Globus pallidus (tissue), 1 donor: ENCODE data around the gene CACNB2.
"Not testable (repeated sequence)": the region's sequence is repeated elsewhere in the genome, so short reads cannot be mapped to it uniquely, and the experiment has no call there.

Experiments used
- DNase-seq: peaks from one replicate; pipeline ENCODE4 v3.0.0-alpha.2; 2015; ENCODE audit warnings: low spot score

Gene CACNB2

GRCh38 chr10:18201877-18202276 is 61.7 kb downstream of the CACNB2 start:
- DNase-seq = no peak

DNA sequence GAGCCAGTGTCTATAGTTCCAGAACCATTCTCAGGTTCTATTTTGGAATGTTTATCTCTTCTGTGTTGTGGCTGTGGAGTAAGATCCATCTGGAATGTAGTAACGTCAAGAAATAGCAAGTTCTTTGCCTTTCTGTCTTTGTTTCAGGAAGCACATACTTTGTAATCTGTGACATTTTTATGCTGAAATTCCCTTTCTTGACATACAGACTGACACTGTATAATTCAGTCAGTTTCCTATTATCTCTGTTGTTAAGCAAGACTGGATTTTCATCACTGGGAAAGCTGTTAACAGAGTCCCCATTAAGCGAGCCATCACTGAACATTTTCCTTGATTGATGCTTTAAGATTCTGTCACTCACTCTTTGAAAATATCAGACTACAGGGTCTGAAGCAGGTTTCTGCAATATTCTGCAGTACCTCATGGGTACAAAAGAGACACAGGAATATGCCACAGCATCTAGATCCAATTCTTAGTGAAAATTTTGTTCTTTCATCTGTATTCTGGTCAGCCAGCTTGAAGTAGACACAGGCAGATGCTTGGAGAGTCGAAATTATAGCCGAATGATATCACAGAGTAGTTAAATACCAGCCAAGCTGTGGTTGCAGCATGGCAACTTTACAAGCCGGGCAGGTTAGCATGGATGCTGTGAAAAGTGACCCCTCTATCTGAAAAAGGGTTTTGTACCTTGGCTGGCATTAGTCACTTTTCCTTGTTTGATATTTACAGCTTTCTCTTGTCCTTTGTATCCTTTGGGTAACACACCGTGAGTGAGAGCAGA is 62.6 kb downstream of the CACNB2 start:
- no peak for DNase-seq

DNA sequence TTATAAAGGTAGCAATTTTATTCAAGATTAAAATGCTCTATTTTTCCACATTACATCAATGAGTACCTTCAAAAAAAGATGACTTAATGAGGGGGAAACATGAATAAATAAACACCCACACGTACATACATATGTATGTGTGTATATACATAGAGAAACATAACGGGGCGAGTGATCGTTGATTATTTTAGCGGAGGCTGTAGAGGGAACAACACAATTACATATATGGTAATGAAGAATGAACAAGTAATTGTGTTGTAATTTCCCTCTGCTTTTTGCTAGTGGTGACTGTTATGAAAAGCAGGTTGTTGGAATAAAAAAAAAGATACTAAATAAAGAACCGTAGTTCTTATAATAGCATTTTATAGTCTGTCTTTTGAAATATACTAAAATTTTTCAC is 63.2 kb downstream of the CACNB2 start:
- no peak for DNase-seq

- DNase-seq = no peak
Observed at GRCh38 chr10:18204039-18204835, 64.0 kb downstream of the CACNB2 start.

DNA sequence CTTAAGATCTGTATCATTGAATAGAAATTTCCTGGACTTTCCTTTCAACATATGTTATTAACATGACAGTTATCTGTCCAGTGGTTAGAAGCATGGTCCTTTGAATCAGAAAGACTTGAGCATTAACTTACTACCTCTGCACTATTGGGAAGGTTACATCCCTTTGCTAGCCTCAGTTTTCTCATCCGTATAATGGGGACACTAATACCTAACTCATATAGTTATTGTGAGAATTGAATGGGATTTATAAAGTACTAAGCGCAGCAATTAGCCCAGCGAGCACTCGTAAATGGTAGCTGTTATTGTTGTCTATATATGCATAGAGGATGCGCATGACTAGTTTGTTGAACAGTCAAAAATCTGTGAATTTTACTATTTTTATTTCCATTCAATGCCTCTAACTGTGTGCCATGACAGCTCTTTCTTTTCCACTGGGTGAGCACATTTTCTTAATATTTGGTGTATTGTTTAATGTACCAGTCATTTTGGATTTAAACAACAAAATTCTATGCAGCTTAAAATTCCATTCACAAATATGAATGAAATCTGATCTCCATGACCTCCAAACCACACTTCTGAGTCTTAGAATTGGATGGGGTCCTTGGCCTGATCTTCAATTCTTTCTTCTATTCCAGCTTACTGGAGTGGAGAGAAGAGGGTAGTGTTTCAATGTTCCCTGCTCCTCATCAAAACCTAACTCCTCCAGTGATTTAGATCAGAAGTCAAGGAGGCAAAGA is 65.0 kb downstream of the CACNB2 start:
- DNase-seq = no peak

GRCh38 chr10:18208186-18208585 is 68.0 kb downstream of the CACNB2 start:
- not testable (repeated sequence) for DNase-seq

- DNase-seq = no peak
Observed at GRCh38 chr10:18209241-18209640, 69.0 kb downstream of the CACNB2 start.

GRCh38 chr10:18210711-18211110 is 70.5 kb downstream of the CACNB2 start:
- no peak for DNase-seq

DNA sequence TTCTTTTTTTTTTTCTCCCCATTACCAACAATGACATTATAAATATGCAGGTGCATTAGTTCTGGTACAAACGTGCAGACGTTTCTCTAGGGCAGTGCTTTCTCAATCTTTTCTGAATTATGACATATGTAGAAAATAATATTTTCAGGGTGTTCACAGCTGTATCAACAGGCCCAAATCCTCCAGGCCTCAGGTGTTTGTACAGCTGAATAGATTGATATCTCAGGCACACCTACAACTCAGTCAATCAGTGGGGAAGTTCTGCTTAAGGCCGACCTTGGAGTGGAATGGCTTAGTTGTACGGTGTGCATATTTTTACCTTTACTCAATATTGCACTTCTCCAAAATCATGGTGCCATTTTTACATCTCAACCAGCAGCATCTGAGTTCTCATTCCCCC is 71.6 kb downstream of the CACNB2 start:
- no peak for DNase-seq

DNA sequence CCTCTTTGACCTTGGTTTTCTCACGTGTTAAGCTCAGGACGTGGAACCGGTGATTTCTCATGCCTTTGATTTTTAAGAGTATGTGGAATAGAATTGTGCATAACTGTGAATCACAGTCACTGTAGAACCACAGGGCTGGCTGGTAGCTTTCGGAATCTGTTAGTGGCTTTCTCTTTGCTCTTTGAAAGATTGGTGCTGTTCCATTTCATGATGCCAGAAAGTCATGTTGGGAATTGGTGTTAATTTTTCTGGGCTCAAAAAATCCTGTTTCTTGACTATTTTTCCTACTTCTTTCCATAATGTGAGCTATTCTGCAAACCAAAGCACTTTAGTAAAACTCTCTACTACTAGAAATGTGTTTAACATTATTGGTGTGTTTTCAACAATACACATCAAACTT is 73.0 kb downstream of the CACNB2 start:
- DNase-seq = no peak

DNA sequence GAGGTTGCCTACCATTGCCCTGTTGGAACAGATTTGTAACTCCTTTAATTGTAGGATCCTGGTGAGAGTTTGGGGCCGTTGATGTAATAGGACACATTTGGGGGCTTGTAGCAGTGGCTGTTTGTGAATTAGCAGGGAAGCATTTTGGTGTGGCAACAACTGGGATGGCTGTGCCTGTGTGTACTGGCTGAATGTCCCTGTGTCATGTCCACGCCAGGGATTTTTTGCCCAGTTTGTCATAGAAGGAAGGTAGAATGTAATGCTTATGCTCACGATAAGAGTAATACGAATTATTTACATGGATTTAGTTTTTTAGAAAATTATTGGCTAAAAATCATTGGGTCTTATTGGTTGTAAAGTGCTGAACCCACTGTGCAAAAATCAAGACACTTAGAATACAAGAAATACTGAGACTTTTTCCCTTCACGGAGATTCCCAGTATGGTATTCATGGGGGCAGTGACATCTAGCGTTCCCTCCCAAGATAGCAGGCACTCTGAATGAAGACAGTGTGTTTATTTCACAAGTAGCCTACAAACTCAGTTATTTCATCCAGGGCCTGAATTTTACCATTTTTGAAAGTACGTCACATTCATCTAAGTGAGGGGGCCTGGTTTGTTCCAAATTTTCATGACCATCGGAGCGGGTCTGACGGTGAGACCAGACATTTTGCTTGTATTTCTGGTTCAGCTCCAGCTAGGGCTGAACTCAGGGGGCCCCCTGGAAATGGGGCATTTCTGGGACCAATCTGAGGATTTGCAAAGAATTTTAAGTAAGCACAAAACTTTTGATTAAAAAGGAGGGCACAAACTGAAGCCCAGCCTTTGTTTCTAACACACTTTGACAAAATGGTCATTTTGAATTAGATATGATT is 74.7 kb downstream of the CACNB2 start:
- peak; percentile 42 for DNase-seq

GRCh38 chr10:18216482-18216881 is 76.3 kb downstream of the CACNB2 start:
- DNase-seq = peak; percentile 16

GRCh38 chr10:18217577-18217976 is 77.4 kb downstream of the CACNB2 start:
- no peak for DNase-seq

DNA sequence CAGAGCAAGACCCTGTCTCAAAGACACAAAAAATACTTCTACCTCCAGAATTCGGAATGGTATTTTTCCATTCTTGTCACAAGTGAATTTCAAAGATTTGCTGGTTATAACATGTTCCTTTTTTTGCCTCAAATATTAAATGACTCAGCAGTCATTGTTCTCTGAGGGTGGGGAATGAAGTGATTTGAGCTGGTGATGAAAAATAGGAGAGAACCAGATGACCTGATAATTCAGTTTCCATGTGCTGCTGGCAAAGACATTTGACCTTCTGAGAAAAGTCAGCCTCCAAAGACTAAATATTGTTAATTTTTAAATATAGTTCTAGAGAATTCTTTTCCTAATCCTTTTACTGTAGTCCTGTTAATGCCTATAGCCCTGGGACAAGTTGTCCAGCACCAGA is 78.9 kb downstream of the CACNB2 start:
- DNase-seq = no peak

DNA sequence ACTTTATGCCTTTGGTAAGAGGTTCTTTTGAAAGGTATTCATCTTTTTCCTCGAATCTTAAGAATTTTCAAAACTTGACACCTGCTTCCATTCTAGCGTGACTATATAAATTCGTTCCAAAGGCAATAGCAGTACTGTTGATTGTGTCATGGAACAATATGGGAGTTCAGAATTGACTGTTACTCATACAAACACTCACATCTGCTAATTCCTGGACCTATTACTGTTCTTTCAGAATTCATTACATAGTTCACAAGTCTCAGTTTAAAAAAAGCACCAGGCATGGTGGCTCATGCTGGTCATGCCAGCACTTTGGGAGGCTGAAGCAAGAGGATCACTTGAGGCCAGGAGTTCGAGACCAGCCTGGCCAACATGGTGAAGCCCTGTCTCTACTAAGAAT is 80.9 kb downstream of the CACNB2 start:
- DNase-seq = no peak

- no peak for DNase-seq
Observed at GRCh38 chr10:18221882-18222281, 81.7 kb downstream of the CACNB2 start.

DNA sequence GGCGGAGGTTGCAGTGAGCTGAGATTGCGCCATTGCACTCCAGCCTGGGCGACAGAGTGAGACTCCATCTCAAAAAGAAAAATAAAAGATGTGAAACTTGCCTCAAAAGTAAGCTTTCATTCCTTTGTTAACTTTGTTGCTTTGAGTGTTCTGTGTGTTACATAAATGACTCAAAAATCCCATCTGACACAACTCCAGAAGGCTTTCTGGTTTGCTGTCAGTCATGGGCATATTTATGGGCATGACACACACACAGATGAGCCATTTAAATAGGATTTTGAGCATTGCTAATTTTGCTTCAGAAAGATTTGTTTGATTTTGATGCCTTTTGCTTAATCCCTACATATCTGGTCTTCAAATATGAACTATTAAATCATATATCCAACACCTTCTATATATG is 82.6 kb downstream of the CACNB2 start:
- DNase-seq = no peak

GRCh38 chr10:18223898-18224297 is 83.7 kb downstream of the CACNB2 start:
- no peak for DNase-seq

- DNase-seq = no peak
Observed at GRCh38 chr10:18224626-18225445, 84.6 kb downstream of the CACNB2 start.

GRCh38 chr10:18226336-18226735 is 86.1 kb downstream of the CACNB2 start:
- no peak for DNase-seq

GRCh38 chr10:18229826-18230225 is 89.6 kb downstream of the CACNB2 start:
- DNase-seq = no peak
